Panc1 (cell line): ENCODE data around the gene MVP. TPM values are rescaled to one million over a fixed set of nuclear protein-coding genes. Genes with fewer than 3 reads are reported as not detected.

Experiments used
- ATAC-seq: fragments of 200-7000 bp; cut with Tn5 transposase; 2 replicates; pipeline ENCODE4 v1.9.1; 2020; ENCODE audit warnings: mild to moderate bottlenecking, moderate library complexity
- BruUV-seq: library from RNA; stranded (reverse); fragments of 400-500 nt; replicated peaks from 2 replicates; lab custom pipeline; 2021; lab: Mats Ljungman, UMichigan
- CTCF ChIA-PET: fragments of 300-600 bp; sonication (Branson Sonifier 250); formaldehyde crosslinking; loops from one replicate; lab custom pipeline; 2022; ENCODE audit warnings: antibody characterized with exemption; lab: Charles Lee
- POLR2A ChIA-PET: fragments of 300-600 bp; sonication (Branson Sonifier 250); formaldehyde crosslinking; loops from one replicate; lab custom pipeline; 2022; ENCODE audit warnings: antibody characterized with exemption; lab: Charles Lee
- DNase-seq: peaks from one replicate; pipeline ENCODE4 v3.0.0-alpha.2; 2010; ENCODE audit warnings: low read depth, low spot score
- H3K27ac ChIP-seq: 2 replicates; pipeline ENCODE4 v1.5.1; 2011; ENCODE audit warnings: mild to moderate bottlenecking, low read length, inconsistent platforms
- H3K27me3 ChIP-seq: fragments of 200-500 bp; sonication (Bioruptor generic); 2 replicates; pipeline ENCODE4 v1.6.0; 2014; ENCODE audit warnings: low read length, inconsistent platforms; ENCODE audit not compliant: control insufficient read depth, insufficient read depth
- H3K36me3 ChIP-seq: fragments of 200-500 bp; sonication (Bioruptor generic); 2 replicates; pipeline ENCODE4 v1.5.1; 2014; ENCODE audit warnings: inconsistent platforms, mild to moderate bottlenecking, low read length, moderate library complexity; ENCODE audit not compliant: control insufficient read depth, insufficient read depth
- H3K4me1 ChIP-seq: 2 replicates; pipeline ENCODE4 v1.5.1; 2011; ENCODE audit warnings: inconsistent platforms, mild to moderate bottlenecking, low read length, moderate library complexity; ENCODE audit not compliant: control insufficient read depth, insufficient read depth
- H3K4me3 ChIP-seq, 2 experiments: 2 replicates each; pipeline ENCODE4 v1.5.1; 2011 to 2012; ENCODE audit warnings: low read depth in 2 of 2, low read length in 2 of 2, mild to moderate bottlenecking in 2 of 2, inconsistent platforms in 1 of 2, moderate library complexity in 1 of 2
- H3K9me3 ChIP-seq: fragments of 200-500 bp; sonication (Bioruptor generic); 2 replicates; pipeline ENCODE4 v1.5.1; 2014; ENCODE audit warnings: low read depth, mild to moderate bottlenecking, inconsistent platforms, low read length, moderate library complexity; ENCODE audit not compliant: control insufficient read depth, insufficient read depth
- POLR2AphosphoS5 ChIP-seq: IDR thresholded peaks from 2 replicates; pipeline ENCODE4 v1.6.1; 2012; ENCODE audit warnings: mild to moderate bottlenecking, low read depth, low read length, moderate library complexity
- REST ChIP-seq, 2 experiments: IDR thresholded peaks; 2 replicates each; pipeline ENCODE4 v1.6.1; 2011 to 2012; ENCODE audit warnings: low read depth in 2 of 2, control low read depth in 1 of 2, low read length in 1 of 2, mild to moderate bottlenecking in 1 of 2, moderate library complexity in 1 of 2; ENCODE audit not compliant: insufficient read depth in 1 of 2
- SIN3A ChIP-seq: IDR thresholded peaks from 2 replicates; pipeline ENCODE4 v1.6.1; 2012; ENCODE audit warnings: low read depth, mild to moderate bottlenecking, low read length, moderate library complexity, borderline replicate concordance; ENCODE audit not compliant: insufficient read depth
- TCF7L2 ChIP-seq: IDR thresholded peaks from 2 replicates; pipeline ENCODE4 v1.6.1; 2011; ENCODE audit warnings: mild to moderate bottlenecking, low read depth, low read length, inconsistent platforms
- in situ Hi-C: cut with HindIII; loops from 2 replicates; pipeline ENCODE4 v1.10.0; 2016; ENCODE audit warnings: low sequenced_read_pairs, low pct_unique_long_range_greater_than_20kb
- intact Hi-C: fragments of 100-400 bp; cut with micrococcal nuclease; formaldehyde crosslinking; loops from one replicate; pipeline ENCODE4 v1.10.0; 2022; ENCODE audit not compliant: unreplicated experiment
- total RNA-seq: library from RNA; stranded (reverse); gene quantifications from one replicate; pipeline ENCODE4 v1.2.1, GENCODE V29; 2021; ENCODE audit not compliant: unreplicated experiment
- TF ChIP-seq, protein P1 (sequence below): fragments of 450-650 bp; IDR thresholded peaks from 2 replicates; pipeline ENCODE4 v1.5.1; 2017; ENCODE audit warnings: mild to moderate bottlenecking

The MVP gene
- total RNA-seq, 1 experiment from 2014 or later, result 107 TPM

DNA sequence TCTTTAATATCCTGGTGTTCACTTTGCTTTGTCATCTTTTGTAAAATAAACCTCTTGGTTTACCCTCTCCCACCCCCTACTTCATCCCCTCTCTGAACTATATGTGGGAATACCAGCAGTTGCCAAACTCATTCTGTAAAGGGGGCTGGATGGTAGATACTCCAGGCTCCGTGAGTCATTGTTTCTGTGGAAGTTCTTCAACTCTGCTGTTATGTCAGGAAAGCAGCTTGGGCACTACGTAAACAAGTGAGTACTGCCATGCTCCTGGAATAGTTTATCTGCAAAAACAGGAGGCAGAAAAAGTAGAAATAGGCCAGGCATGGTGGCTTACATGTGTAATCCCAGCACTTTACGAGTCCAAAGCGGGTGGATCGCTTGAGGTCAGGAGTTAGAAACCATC is 17.6 kb downstream of the MVP start:
- no peak for ATAC-seq
- Histone ChIP-seq H3K4me3 (no peak overlapping the region), H3K36me3 (no peaks in the 10 kb centered on the region; the same call in 1 of the 2 replicates), H3K27me3 (no peaks in the 10 kb centered on the region), H3K27ac (no peak overlapping the region), H3K4me1 (no peaks in the 10 kb centered on the region), H3K9me3 (no peaks in the 10 kb centered on the region)
- BruUV-seq, result no TSS peak
- CTCF ChIA-PET, result no interaction called here
- intact Hi-C loops, result no loop called here
- DNase-seq, result no peak
- in situ Hi-C loops, result no loop called here
- TF ChIP-seq POLR2AphosphoS5, result no peak
- TF ChIP-seq SIN3A, result no peak
- TF ChIP-seq REST (IDR thresholded peaks at IDR 0.05; ENCODE audit: insufficient read depth in 1 of 2, low read depth in 2 of 2, low read length in 1 of 2), result no peak
- no peak for TF ChIP-seq TCF7L2
- TF ChIP-seq, protein P1, sequence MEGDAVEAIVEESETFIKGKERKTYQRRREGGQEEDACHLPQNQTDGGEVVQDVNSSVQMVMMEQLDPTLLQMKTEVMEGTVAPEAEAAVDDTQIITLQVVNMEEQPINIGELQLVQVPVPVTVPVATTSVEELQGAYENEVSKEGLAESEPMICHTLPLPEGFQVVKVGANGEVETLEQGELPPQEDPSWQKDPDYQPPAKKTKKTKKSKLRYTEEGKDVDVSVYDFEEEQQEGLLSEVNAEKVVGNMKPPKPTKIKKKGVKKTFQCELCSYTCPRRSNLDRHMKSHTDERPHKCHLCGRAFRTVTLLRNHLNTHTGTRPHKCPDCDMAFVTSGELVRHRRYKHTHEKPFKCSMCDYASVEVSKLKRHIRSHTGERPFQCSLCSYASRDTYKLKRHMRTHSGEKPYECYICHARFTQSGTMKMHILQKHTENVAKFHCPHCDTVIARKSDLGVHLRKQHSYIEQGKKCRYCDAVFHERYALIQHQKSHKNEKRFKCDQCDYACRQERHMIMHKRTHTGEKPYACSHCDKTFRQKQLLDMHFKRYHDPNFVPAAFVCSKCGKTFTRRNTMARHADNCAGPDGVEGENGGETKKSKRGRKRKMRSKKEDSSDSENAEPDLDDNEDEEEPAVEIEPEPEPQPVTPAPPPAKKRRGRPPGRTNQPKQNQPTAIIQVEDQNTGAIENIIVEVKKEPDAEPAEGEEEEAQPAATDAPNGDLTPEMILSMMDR, result no peak
- POLR2A ChIA-PET, result no interaction called here

- TF ChIP-seq, protein P1, result no peak
- TF ChIP-seq REST (IDR thresholded peaks at IDR 0.05; ENCODE audit: insufficient read depth in 1 of 2, low read depth in 2 of 2, low read length in 1 of 2), result no peak
- TF ChIP-seq POLR2AphosphoS5, result no peak
- no peak for TF ChIP-seq SIN3A
- TF ChIP-seq TCF7L2, result no peak
- intact Hi-C loops, result no loop called here
- POLR2A ChIA-PET, result no interaction called here
- CTCF ChIA-PET, result interaction anchor here (0.7 kb wide), 1 partner anchor 8 kb away, joined by 9 read pairs; no protein-coding TSS in a partner anchor
- H3K27me3 ChIP-seq, result no peaks in the 10 kb centered on the region
- H3K4me3 ChIP-seq, result no peak overlapping the region
- no peaks in the 10 kb centered on the region for H3K4me1 ChIP-seq
- no peak for DNase-seq
- H3K36me3 ChIP-seq, result no peaks in the 10 kb centered on the region; the same call in 1 of the 2 replicates
- in situ Hi-C loops, result no loop called here
- no peak overlapping the region for H3K27ac ChIP-seq
- ATAC-seq, result no peak
- no TSS peak for BruUV-seq
- H3K9me3 ChIP-seq, result no peaks in the 10 kb centered on the region
Measured at GRCh38 chr16:29839822-29840221, 19.6 kb downstream of the MVP start.
